ENCODE results near the gene CTSK.
"Not testable (repeated sequence)": the region's sequence is repeated elsewhere in the genome, so short reads cannot be mapped to it uniquely, and the experiment has no call there.

The CTSK gene

GRCh38 chr1:150799089-150799488 is 9.0 kb downstream of the CTSK start:
- Histone ChIP-seq H3K27ac (no peak overlapping the region), H3K36me3 (peaks cover 5% of the 10 kb centered on the region), H3K27me3 (no peaks in the 10 kb centered on the region), H3K9me3 (no peaks in the 10 kb centered on the region), H3K4me1 (ENCODE audit: control insufficient read depth in 1 of 2, insufficient read depth in 1 of 2, low read depth in 1 of 2, low read length in 1 of 2) (peaks cover 15% of the 10 kb centered on the region in 2 experiments), H3K4me3 (ENCODE audit: low read depth in 1 of 2, low read length in 1 of 2) (no peak overlapping the region)
- TF ChIP-seq, protein P1, sequence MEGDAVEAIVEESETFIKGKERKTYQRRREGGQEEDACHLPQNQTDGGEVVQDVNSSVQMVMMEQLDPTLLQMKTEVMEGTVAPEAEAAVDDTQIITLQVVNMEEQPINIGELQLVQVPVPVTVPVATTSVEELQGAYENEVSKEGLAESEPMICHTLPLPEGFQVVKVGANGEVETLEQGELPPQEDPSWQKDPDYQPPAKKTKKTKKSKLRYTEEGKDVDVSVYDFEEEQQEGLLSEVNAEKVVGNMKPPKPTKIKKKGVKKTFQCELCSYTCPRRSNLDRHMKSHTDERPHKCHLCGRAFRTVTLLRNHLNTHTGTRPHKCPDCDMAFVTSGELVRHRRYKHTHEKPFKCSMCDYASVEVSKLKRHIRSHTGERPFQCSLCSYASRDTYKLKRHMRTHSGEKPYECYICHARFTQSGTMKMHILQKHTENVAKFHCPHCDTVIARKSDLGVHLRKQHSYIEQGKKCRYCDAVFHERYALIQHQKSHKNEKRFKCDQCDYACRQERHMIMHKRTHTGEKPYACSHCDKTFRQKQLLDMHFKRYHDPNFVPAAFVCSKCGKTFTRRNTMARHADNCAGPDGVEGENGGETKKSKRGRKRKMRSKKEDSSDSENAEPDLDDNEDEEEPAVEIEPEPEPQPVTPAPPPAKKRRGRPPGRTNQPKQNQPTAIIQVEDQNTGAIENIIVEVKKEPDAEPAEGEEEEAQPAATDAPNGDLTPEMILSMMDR (IDR thresholded peaks at IDR 0.05), result no peak

- peaks cover 5% of the 10 kb centered on the region for H3K36me3 ChIP-seq
- TF ChIP-seq, protein P1 (IDR thresholded peaks at IDR 0.05), result no peak
- peak overlapping the region; percentile 39 for H3K27ac ChIP-seq
- no peak overlapping the region for H3K4me3 ChIP-seq (ENCODE audit: low read depth in 1 of 2, low read length in 1 of 2)
- H3K4me1 ChIP-seq (ENCODE audit: control insufficient read depth in 1 of 2, insufficient read depth in 1 of 2, low read depth in 1 of 2, low read length in 1 of 2), result peaks cover 21% of the 10 kb centered on the region in 2 experiments
- no peaks in the 10 kb centered on the region for H3K27me3 ChIP-seq
- H3K9me3 ChIP-seq, result no peaks in the 10 kb centered on the region
These were observed 9.5 kb downstream of the CTSK start for GRCh38 chr1:150798525-150798924.

DNA sequence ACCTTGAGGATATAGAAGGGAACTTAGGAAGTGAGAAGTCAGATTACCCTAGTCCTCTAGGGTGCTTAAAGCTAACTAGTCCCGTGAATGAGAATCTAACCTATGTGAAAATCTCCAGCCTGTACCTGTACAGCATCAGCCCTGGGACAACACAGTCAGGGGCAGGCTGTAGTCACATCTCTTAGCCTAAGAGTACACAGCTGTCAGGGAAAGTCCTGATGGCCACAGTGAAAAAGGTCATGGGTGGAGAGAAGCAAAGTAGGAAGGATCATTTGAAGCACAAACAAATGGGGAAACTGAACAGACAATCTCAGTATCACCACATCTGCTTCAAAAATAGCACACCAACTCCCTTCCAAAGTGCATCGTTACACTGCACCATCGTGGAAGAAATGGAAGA is 11.7 kb downstream of the CTSK start:
- peaks cover 39 to 40% of the 10 kb centered on the region in 2 experiments for H3K4me1 ChIP-seq (ENCODE audit: control insufficient read depth in 1 of 2, insufficient read depth in 1 of 2, low read depth in 1 of 2, low read length in 1 of 2)
- peaks cover 5% of the 10 kb centered on the region for H3K36me3 ChIP-seq
- no peaks in the 10 kb centered on the region for H3K9me3 ChIP-seq
- H3K4me3 ChIP-seq (ENCODE audit: low read depth in 1 of 2, low read length in 1 of 2), result no peak overlapping the region
- TF ChIP-seq, protein P1 (IDR thresholded peaks at IDR 0.05), result no peak
- peak overlapping the region; percentile 53 for H3K27ac ChIP-seq
- no peaks in the 10 kb centered on the region for H3K27me3 ChIP-seq

DNA sequence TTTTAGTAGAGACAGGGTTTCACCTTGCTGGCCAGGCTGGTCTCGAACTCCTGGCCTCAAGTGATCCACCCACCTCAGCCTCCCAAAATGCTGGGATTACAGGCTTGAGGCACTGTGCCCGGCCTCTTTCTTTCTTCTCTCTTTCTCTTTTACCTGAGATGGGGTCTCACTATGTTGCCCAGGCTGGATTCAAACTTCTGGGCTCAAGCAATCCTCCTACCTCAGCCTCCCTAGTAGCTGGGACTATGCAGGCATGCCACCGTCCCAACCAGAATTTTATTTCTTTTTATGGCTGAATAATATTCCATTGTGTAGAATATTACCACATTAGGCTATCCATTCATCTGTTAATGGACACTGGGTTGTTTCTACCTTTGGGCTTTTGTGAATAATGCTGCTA is 14.3 kb downstream of the CTSK start:
- not testable (repeated sequence) for H3K4me3 ChIP-seq (ENCODE audit: low read depth in 1 of 2, low read length in 1 of 2); H3K36me3 ChIP-seq; H3K27me3 ChIP-seq; H3K9me3 ChIP-seq
- Histone ChIP-seq H3K27ac (peak overlapping the region; percentile 90), H3K4me1 (ENCODE audit: control insufficient read depth in 1 of 2, insufficient read depth in 1 of 2, low read depth in 1 of 2, low read length in 1 of 2) (peaks cover 61 to 66% of the 10 kb centered on the region in 2 experiments)

DNA sequence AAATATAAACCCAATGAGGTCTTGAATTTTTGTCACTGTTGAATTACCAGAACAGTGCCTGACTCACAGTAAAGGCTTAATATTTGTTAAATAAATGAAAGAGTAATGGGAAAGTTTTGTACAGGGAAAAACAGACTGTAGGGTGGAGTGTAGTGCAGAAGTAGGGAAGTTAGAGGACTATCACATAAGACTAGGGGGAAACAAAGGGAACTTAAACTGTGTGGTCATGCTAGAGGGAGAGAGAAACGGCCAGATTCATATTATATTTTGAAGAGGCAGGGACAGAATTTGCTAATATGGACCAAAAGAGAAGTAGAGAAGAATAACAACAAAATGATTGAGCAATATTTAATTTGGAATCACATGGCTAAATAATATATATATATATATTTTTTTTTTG is 14.8 kb downstream of the CTSK start:
- TF ChIP-seq, protein P1 (IDR thresholded peaks at IDR 0.05), result no peak
- peak overlapping the region; percentile 90 for H3K27ac ChIP-seq
- H3K36me3 ChIP-seq, result no peaks in the 10 kb centered on the region
- peak overlapping the region in 1 of 2 experiments; percentile 31 for H3K4me3 ChIP-seq (ENCODE audit: low read depth in 1 of 2, low read length in 1 of 2)
- peaks cover 67 to 71% of the 10 kb centered on the region in 2 experiments for H3K4me1 ChIP-seq (ENCODE audit: control insufficient read depth in 1 of 2, insufficient read depth in 1 of 2, low read depth in 1 of 2, low read length in 1 of 2)
- no peaks in the 10 kb centered on the region for H3K9me3 ChIP-seq
- no peaks in the 10 kb centered on the region for H3K27me3 ChIP-seq

DNA sequence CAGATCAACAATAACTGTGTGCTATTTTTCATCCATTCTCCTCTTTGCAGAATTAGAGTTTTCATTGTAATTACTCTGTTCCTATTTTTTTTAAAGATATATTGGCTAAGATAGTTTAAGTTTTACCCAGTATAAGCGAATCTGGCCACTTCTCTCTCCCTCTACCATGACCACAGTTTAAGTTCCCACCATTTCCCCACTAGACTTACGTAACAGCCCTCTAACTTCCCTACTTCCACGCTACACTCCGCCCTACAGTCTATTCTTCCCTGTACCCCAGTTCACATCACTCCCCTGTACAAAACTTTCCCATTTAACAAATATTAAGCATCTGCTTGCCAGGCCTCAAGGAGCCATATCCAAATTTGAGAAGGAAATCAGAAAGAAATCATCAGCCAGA is 16.5 kb downstream of the CTSK start:
- Histone ChIP-seq H3K27ac (peak overlapping the region; percentile 90), H3K9me3 (no peaks in the 10 kb centered on the region), H3K36me3 (no peaks in the 10 kb centered on the region), H3K4me1 (ENCODE audit: control insufficient read depth in 1 of 2, insufficient read depth in 1 of 2, low read depth in 1 of 2, low read length in 1 of 2) (peaks cover 66 to 75% of the 10 kb centered on the region in 2 experiments), H3K27me3 (no peaks in the 10 kb centered on the region), H3K4me3 (ENCODE audit: low read depth in 1 of 2, low read length in 1 of 2) (peak overlapping the region; percentile 14 to 21)
- TF ChIP-seq, protein P1 (IDR thresholded peaks at IDR 0.05), result no peak
